NB4 (cell line): ENCODE measurements around the gene UGT2B10.

Experiments
- DNase-seq: peaks from one replicate; pipeline ENCODE4 v3.0.0; 2010; ENCODE audit warnings: low read depth
- H3K4me3 ChIP-seq: one replicate; pipeline ENCODE4 v1.5.1; 2011; ENCODE audit warnings: mild to moderate bottlenecking, low read depth, low read length, moderate library complexity
- MYC ChIP-seq: IDR thresholded peaks from 2 replicates; pipeline ENCODE4 v1.6.1; 2011; ENCODE audit warnings: low read depth, low read length
- POLR2A ChIP-seq: IDR thresholded peaks from 2 replicates; pipeline ENCODE4 v1.6.1; 2011; ENCODE audit warnings: mild to moderate bottlenecking; ENCODE audit not compliant: insufficient read length; ENCODE audit errors: extremely low read depth
- TF ChIP-seq, protein P1 (sequence below): IDR thresholded peaks from 2 replicates; pipeline ENCODE4 v1.6.1; 2011; ENCODE audit warnings: low read depth, low read length
- TF ChIP-seq, protein P2 (sequence below): IDR thresholded peaks from one replicate; pipeline ENCODE4 v1.5.1; 2012; ENCODE audit warnings: low read depth, low read length

Gene UGT2B10

DNA sequence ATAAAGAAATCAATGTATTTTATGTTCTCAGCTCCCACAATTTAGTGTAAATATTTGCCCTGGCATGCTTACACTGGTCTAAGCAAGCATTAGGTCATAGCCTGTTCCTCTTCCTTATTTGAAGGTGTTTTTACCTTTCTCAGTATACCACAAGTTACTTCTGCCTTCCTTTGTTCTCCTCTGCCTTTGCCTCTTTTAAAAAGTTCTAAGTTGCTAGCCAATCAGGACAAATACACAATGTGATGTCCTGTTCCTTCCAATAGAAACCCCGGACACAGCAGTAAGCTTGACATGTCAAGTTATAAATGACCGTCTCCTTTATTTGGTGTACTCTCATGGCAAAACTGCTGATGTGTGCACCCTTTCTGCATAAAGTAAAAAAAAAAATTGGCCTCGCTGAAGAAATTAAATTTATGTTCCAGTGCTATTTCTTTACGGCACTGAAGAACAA, 49.4 kb downstream of the UGT2B10 start:
- TF ChIP-seq POLR2A (no peak), MYC (no peak)
- TF ChIP-seq, protein P1, sequence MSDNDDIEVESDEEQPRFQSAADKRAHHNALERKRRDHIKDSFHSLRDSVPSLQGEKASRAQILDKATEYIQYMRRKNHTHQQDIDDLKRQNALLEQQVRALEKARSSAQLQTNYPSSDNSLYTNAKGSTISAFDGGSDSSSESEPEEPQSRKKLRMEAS: no peak
- TF ChIP-seq, protein P2, sequence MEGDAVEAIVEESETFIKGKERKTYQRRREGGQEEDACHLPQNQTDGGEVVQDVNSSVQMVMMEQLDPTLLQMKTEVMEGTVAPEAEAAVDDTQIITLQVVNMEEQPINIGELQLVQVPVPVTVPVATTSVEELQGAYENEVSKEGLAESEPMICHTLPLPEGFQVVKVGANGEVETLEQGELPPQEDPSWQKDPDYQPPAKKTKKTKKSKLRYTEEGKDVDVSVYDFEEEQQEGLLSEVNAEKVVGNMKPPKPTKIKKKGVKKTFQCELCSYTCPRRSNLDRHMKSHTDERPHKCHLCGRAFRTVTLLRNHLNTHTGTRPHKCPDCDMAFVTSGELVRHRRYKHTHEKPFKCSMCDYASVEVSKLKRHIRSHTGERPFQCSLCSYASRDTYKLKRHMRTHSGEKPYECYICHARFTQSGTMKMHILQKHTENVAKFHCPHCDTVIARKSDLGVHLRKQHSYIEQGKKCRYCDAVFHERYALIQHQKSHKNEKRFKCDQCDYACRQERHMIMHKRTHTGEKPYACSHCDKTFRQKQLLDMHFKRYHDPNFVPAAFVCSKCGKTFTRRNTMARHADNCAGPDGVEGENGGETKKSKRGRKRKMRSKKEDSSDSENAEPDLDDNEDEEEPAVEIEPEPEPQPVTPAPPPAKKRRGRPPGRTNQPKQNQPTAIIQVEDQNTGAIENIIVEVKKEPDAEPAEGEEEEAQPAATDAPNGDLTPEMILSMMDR: no peak
- no peak overlapping the region for H3K4me3 ChIP-seq
- no peak for DNase-seq

DNA sequence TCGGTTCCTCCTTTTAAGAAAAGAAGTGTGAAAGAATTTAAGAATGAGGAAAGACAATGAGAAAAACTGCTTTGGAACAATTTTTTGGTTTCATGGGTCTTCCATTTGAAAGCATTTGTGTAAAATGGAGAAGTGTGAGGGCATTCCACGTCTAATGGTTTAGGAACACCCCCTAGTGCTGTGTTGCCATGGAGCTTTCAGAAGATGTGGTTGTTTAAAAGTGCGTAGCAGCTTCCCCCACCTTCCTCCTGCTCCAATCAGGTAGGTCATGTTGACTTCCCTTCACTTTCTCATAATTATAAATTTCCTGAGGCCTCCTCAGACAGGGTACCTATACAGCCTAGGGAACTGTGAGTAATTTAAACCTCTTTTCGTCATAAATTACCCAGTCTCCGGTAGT, 50.0 kb downstream of the UGT2B10 start:
- no peak overlapping the region for H3K4me3 ChIP-seq
- TF ChIP-seq, protein P1: no peak
- TF ChIP-seq POLR2A: no peak
- TF ChIP-seq, protein P2: no peak
- TF ChIP-seq MYC: no peak
- no peak for DNase-seq

DNA sequence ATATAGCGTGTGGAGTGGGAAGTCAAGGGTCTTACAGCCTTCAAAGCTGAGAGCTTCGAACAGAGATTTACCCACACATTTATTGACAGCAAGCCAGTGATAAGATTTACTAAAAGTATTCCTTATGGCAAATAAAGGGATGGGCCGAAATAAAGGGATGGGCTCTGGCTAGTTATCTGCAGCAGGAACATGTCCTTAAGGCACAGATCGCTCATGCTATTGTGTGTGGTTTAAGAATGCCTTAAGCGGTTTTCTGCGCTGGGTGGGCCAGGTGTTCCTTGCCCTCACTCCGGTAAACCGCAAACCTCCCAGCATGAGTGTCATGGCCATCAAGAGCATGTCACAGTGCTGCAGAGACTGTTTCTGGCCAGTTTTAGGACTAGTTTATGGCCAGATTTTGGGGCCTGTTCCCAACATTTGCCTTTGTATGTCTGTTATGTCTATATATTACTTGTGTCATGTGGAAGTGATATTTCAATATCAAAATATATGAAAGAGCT, 53.5 kb downstream of the UGT2B10 start:
- DNase-seq: no peak
- TF ChIP-seq MYC (no peak), POLR2A (no peak)
- TF ChIP-seq, protein P1: no peak
- TF ChIP-seq, protein P2: no peak
- H3K4me3 ChIP-seq: no peak overlapping the region

DNA sequence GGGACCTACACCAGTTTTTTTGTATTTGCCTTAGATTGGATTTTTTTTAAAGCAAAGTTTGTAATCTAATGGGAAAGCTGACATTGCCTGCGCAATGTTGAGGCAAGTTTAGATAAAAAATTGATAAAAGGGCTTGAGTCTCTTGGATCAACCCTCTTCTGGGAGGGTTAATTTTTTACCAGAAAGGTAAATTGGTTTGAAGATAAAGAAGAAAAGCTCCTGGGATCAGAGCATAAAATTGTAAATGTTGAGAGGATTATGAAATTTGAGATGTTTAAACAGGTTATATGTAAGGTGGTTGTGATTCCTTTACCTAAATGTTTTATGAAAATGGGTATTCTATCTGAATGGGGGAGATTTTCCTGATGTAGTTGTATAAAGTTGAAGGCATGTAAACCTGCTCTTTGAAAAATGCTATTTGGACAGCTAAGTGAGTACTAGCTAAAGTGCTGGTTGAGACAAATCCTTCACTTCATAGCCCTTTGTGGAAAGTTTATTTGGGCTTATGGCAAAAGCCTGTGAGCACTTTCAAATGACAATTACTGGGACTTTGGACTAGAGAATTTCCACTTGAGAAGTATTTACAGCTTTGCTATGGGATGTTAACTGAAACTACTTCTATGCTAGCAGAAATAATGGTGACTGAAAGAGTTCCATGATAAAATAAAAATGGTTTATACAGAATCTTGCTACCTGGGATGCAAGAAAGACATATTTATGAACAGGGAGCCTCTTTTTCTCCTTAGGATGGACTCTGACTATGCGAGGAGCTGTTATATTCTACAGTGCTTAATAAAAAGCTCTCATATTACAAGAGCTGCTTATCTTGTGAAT, 56.2 kb downstream of the UGT2B10 start:
- DNase-seq: no peak
- TF ChIP-seq, protein P2: no peak
- no peak for TF ChIP-seq MYC
- no peak for TF ChIP-seq POLR2A
- TF ChIP-seq, protein P1: no peak
- no peak overlapping the region for H3K4me3 ChIP-seq

DNA sequence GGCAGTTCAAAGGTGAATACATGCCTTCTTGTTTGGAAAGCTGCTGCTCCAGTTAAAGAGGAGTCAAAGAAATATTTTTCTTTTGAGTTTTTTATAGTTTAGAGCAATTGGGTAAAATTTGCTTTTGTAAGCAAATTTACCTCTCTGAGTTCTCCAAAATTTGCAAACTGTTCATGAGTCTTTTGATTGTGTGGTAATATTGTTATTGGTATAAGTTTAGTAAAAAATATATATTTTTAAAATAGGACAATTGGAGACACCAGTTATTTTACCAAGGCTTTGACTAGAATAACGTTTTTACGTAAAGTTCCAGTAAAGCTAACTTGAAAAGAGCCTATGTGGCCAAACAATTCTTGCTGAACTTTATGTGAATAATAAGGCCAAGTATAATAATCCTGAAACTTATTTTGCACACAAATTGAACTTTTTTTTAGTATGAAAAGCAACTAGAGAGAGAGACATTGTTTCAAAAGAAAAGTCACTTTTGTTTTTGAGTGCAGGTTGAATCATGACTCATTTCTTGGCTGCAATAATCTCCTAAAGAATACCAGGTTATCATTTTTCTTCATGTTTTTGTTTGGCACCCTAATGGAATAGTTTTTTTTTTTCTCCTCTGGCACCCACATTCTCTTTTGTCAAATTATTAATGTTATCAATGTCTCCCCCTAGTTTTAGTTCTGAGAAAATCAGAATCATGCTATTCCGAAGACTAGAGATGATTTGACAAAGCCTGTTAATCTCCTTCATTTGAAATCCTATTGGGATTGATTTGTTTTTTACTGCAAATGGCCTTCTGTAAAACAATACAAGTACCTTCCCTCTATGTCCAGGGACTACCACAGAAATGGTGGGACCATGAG, 57.1 kb downstream of the UGT2B10 start:
- DNase-seq: no peak
- no peak overlapping the region for H3K4me3 ChIP-seq
- TF ChIP-seq POLR2A (no peak), MYC (no peak)
- TF ChIP-seq, protein P2: no peak
- TF ChIP-seq, protein P1: no peak
